Stimulated activated CD8-positive, alpha-beta memory T cell treated with anti-CD3 and anti-CD28 coated beads, Interleukin-12 subunit alpha, Interleukin-12 subunit beta, amount 100 ng/mL, for 24 hours (primary cell): Measurements from ENCODE around the gene SART3.
"Not testable (repeated sequence)": the region's sequence is repeated elsewhere in the genome, so short reads cannot be mapped to it uniquely, and the experiment has no call there.

ENCODE experiments used
- DNase-seq: peaks from one replicate; pipeline ENCODE4 v3.0.0-alpha.2; 2020; ENCODE audit errors: extremely low read depth

The SART3 gene

DNA sequence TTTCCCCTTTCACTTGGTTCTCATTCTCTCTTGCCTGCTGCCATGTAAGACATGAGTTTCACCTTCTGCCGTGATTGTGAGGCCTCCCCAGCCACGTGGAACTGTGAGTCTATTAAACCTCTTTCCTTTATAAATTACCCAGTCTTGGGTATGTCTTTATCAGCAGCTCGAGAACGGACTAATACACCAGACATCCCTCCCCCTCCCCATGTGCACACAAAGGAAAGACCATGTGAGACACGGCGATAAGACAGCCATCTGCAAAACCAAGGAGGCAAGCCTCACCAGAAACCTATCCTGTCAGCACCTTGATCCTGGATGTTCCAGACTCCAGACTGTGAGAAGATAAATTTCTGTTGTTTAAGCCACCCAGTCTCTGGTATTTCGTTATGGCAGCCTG is 75.6 kb downstream of the SART3 start:
- not testable (repeated sequence) for DNase-seq

DNA sequence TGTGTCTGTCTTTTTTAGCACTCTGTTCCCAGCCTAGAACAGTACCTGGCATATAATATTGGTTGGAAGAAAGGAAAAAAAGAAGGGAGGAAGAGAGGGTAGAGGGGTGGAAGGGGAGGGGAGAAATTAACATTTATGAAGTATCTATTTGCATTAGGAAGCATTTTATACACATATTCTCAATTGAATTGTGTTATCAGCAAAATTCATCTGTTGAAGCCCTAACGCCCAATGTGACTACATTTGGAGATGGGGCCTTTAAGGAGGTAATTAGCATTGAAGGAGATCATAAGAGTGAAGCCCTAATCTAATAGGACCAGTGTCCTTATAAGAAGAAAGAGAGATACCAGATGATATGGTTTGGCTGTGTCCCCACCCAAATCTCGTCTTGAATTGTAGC is 76.1 kb downstream of the SART3 start:
- DNase-seq = no peak

DNA sequence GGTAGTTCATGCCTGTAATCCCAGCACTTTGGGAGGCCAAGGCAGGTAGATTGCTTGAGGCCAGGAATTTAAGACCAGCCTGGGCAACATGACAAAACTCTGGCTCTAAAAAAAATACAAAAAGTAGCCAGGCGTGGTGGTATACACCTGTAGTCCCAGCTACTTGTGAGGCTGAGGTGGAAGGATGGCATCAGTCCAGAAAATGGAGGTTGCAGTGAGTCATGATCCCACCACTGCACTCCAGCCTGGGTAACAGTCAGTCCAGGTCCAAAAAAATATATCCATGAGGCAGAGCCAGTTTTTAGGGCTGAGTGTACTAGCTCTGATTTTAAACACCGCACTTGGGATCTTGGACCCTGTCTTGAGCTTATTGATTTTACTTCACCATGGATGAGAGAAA is 76.5 kb downstream of the SART3 start:
- DNase-seq = no peak

DNA sequence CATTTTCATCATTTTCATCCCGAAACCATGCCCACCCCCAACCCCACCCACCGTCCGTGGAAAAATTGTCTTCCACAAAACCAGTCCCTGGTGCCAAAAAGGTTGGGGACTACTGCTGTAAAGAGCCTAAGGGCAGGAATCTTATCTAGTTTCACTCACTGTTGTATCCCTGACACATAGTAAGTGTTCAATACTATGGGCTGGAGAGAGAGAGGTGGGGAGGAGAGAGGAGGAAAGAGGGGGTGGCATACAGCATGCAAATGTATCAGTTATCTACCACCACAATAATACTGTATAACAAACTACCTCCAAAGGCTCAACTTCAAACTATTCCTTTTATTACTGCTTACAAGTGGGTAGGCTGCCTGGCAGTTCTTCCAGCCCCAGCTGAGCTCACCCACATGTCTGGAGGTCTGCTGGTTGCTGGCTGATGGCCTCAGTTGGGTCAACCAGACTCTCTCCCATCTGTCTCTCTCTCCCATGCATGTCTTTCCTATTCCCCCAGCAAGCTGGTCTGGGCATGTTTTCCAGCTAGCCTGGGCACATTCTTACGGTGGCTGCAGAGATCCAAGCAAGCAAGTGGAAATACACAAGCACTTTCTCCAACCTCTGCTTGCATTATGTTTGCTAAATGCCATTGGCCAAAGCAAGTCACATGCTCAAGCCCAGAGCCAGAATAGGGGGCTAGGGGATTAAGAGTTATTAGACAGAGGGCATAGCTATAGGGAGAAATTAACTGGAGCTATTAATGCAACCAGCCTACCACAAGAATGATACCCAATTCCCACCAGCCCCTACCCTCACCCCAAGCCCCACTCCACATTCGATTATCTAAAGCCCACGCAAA is 77.5 kb downstream of the SART3 start:
- no peak for DNase-seq

DNA sequence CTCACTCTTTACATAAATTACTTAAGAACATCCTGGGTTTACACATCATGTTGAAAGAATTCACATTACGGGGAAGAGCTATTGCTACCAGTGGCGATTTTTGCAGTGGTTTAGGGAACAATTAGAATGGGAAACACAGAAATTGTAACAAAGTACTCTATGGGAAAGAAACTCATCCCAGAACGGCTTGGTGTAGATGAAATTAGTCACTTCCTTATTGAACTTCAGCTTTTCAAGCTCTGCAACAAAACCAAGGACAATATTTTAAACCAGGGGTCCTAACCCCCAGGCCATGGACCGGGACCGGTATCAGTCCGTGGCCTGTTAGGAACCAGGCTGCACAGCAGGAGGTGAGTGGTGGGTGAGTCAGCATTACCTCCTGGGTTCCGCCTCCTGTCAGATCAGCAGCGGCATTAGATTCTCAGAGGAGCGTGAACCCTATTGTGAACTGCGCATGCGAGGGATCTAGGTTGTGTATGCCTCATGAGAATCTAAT is 78.2 kb downstream of the SART3 start:
- no peak for DNase-seq

DNA sequence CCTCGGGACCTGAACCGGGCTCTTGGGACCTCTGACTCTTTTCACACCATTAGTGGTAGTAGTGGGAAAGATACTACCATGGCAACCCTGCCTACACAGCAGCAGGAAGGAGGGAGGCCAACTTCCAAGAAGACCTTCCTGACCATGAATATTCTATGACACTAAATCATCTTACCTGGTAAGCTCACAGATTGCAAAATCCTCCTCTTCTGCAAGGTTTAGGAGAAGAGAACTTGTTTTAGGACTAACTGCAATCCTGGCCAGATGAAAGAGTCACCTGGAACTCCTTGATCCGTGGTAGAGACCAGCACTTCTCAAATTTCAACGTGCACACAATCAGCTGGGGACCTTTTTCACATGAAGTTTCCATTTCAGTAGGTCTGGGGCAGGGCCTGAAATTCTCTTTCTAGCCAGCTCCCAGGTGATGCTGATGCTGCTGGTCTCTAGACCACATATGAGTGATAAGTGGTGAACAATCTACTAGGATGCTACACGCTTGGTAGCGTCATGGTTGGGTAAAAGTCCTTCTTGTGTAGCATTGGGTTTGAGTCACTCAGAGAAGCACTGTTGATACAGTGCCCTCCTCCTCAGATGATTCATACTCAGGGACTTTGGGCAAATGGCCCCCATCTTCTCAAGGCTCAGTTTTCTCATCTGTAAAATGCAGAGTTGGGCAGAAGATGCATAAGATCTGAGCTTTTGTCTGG is 81.5 kb downstream of the SART3 start:
- DNase-seq = no peak

DNA sequence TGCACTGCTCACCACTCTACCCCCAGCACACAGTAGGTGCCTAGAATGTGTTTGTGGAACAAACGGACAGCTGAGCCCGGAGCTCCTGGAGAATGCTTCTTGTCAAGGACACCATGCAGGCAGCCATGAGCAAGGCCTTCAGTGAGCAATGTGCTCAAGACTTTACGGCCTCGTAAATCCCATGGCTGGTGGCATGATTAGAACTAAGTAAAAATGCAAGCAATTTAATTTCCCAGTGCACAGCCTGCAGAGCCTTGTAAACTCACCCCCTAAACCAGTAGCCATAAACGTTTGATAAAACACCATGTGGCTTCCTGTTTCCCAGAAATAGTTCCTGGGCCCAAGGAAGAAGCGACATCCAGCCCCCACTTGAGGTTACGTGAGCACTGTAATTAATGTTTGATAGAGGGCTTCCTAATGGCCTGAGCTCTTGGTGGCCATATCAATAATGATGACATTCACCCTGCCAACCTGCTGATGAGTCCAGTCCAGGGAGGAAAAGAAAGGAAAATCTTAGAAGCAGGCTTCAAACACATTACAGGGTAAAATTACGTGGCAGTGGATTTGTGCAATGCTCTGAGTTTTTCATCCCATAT is 82.3 kb downstream of the SART3 start:
- DNase-seq = no peak

DNA sequence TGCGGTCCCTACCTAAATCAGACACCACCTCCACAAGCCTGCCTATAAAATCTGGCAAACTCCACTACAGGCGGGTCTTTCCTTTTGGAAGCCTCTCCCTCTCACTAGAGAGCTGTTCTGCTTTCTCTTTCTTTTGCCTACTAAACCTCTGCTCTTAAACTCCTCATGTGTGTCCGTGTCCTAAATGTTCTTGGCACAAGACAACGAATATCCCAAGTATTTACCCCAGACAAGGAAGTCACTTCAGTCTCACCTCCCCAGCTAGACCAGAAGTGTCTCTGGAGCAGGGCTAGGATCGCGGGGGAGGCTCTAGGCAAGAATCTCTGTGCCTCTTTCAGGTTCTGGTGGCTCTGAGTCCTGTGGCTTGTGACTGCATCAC is 83.1 kb downstream of the SART3 start:
- DNase-seq = no peak

DNA sequence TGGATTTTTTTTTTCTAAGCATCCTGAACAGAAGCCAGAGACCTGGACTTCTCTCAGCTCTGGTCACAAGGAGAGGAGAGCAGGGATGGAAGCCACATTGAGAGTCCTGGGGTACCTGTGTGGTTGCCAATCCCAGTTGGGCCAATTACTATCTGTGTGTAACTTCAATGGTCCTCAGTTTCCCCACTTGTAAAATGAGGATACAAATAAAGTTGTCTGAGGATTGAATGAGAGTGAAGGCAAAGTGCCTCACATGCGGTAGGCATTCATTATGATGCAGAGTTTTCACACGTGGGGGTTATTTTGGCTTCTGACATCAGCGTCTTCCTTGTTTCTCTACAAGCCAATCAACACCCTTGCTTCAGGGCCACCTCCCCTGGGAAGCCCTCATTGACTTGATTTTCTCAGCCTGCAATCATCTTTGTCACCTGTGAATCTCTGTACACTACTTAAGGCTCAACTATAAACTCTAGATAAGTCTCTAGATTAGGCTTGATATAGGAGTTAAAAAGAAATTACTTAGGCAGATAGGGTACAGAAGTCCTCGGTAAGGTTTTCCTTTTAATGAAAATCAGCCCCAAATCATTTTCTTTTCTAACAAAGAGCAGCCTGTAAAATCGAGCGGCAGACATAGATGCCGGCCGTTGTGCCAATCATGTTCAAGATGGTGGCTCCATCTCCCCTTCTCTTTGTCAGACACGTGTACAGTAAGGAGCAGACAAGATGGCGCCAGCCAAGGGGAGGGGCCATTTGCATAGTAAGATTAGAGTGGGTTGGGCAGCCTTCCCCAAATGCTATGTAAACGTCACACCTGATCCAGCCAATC is 83.7 kb downstream of the SART3 start:
- DNase-seq = no peak

DNA sequence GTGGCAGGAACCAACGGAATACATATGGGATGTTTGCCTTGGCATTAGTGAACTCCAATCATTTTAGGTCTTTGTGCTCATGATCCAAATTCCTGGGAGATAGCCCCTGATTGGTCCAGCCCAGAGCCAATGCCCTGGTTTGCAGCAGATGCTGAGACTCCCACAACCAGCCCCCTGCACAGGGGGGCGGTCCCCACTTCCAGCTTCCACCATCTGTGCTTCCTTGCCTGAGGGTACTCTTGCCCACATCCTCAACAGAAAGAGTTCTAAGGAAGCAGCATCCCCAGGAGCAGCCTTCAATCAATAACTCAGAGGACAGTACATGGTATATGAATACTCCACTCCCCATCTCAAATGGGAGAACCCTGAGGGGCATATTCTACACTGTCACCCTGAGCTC is 85.6 kb downstream of the SART3 start:
- DNase-seq = no peak

DNA sequence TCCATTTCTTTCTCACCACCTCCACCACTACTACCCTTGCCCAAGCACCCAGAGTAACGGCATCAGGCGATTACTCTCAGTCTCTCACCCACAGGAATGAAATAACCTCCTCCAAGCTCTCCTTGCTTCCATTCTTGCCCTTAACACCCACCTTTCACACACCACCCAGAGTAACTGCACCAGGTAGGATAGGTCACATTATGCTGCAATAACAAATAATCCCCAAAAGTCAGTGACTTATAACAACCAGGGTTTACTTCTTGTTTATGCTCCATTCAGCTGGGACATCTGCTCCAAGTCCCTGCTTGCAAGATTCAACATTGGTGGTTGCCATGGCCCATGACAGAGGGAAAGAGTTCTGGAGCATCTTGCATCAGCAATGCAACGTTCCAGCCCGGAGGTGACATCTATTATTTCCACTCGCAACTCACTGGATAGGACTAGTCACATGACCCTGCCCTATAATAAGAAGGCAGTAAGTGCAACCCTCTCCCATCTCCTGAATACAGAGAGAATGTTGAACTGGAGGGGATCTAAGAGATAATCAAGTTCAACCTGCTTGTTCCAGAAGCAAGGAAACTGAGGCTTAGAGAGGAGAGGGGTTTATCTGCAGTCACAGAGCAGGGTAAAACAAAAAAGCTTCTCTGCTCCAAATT is 87.4 kb downstream of the SART3 start:
- no peak for DNase-seq
